SK-N-MC (cell line): ENCODE results near the gene FOXS1.
"Not testable (repeated sequence)": the region's sequence is repeated elsewhere in the genome, so short reads cannot be mapped to it uniquely, and the experiment has no call there.

Experiments
- DNase-seq: peaks from one replicate; pipeline ENCODE4 v3.0.0-alpha.2; 2011; ENCODE audit warnings: low read depth, low spot score
- H3K27ac ChIP-seq: fragments of 200-600 bp; sonication (generic); 2 replicates; pipeline ENCODE4 v1.5.1; 2016; ENCODE audit warnings: mixed run types
- H3K36me3 ChIP-seq: fragments of 200-600 bp; sonication (generic); 2 replicates; pipeline ENCODE4 v1.6.1; 2017; ENCODE audit warnings: antibody characterized with exemption, low read length, mixed read lengths; ENCODE audit not compliant: insufficient read depth
- H3K4me3 ChIP-seq: fragments of 200-600 bp; sonication (generic); 2 replicates; pipeline ENCODE4 v1.5.1; 2016
- H3K9ac ChIP-seq: fragments of 200-600 bp; sonication (generic); 2 replicates; pipeline ENCODE4 v1.8.0; 2017; ENCODE audit warnings: mixed run types, mixed read lengths; ENCODE audit not compliant: insufficient read length
- H3K9me3 ChIP-seq: fragments of 200-600 bp; sonication (generic); 2 replicates; pipeline ENCODE4 v1.6.1; 2017; ENCODE audit warnings: low read depth, mild to moderate bottlenecking, antibody characterized with exemption, low read length, moderate library complexity, mixed read lengths
- EZH2 ChIP-seq: fragments of 200-600 bp; sonication (generic); IDR thresholded peaks from one replicate; pipeline ENCODE4 v1.6.1; 2017; ENCODE audit warnings: antibody characterized with exemption
- FOXP2 ChIP-seq: optimal IDR thresholded peaks from 2 replicates; pipeline ENCODE3; 2011; ENCODE audit warnings: mild to moderate bottlenecking, moderate library complexity; ENCODE audit not compliant: insufficient read depth; ENCODE audit errors: extremely low read length, control extremely low read depth
- POLR2AphosphoS5 ChIP-seq: IDR thresholded peaks from 2 replicates; pipeline ENCODE4 v1.6.1; 2012; ENCODE audit warnings: mild to moderate bottlenecking, low read depth, low read length, borderline replicate concordance

Gene FOXS1

GRCh38 chr20:31816221-31816620 is 29.2 kb downstream of the FOXS1 start:
- Histone ChIP-seq H3K9ac (no peak overlapping the region), H3K4me3 (no peak overlapping the region)
- TF ChIP-seq FOXP2 (no peak), POLR2AphosphoS5 (no peak), EZH2 (no peak)

GRCh38 chr20:31815408-31816188 is 29.8 kb downstream of the FOXS1 start:
- H3K36me3 ChIP-seq = no peaks in the 10 kb centered on the region
- H3K9ac ChIP-seq = no peak overlapping the region
- no peak overlapping the region for H3K27ac ChIP-seq
- no peak overlapping the region for H3K4me3 ChIP-seq
- TF ChIP-seq POLR2AphosphoS5 (no peak), FOXP2 (no peak)
- DNase-seq = no peak
- H3K9me3 ChIP-seq = no peaks in the 10 kb centered on the region

More at GRCh38 chr20:31816221-31816620, 29.2 kb downstream of the FOXS1 start:
- Histone ChIP-seq H3K36me3 (no peaks in the 10 kb centered on the region), H3K9me3 (no peaks in the 10 kb centered on the region), H3K27ac (no peak overlapping the region)
- no peak for DNase-seq

DNA sequence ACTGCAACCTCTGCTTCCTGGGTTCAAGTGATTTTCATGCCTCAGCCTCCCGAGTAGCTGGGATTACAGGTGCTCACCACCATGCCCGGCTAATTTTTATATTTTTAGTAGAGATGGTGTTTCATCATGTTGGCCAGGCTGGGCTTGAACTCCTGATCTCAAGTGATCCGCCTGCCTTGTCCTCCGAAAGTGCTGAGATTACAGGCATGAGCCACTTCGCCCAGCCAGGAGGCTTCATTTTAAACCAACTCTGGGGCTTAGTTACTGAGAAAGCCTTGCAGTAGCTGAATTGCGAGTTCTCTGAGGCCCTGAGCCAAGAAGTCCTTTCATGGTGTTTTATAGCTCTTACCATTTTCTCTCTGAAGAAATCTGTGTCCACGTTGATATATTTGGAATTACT is 31.3 kb downstream of the FOXS1 start:
- H3K27ac ChIP-seq, DNase-seq, H3K9me3 ChIP-seq, H3K4me3 ChIP-seq, H3K9ac ChIP-seq, H3K36me3 ChIP-seq: not testable (repeated sequence)

GRCh38 chr20:31813611-31814010 is 31.8 kb downstream of the FOXS1 start:
- no peak for TF ChIP-seq POLR2AphosphoS5
- TF ChIP-seq FOXP2 = no peak
- no peak for TF ChIP-seq EZH2

GRCh38 chr20:31811796-31812728 is 33.3 kb downstream of the FOXS1 start:
- no peak overlapping the region for H3K27ac ChIP-seq
- H3K9me3 ChIP-seq = no peaks in the 10 kb centered on the region
- H3K9ac ChIP-seq = no peak overlapping the region
- H3K4me3 ChIP-seq = no peak overlapping the region
- DNase-seq = no peak
- peaks cover 7% of the 10 kb centered on the region for H3K36me3 ChIP-seq
- TF ChIP-seq EZH2 = no peak
- no peak for TF ChIP-seq POLR2AphosphoS5
- no peak for TF ChIP-seq FOXP2

More at GRCh38 chr20:31813611-31814010, 31.8 kb downstream of the FOXS1 start:
- Histone ChIP-seq H3K27ac (no peak overlapping the region), H3K36me3 (peaks cover under 1% of the 10 kb centered on the region; the same call in 1 of the 2 replicates), H3K4me3 (no peak overlapping the region), H3K9me3 (no peaks in the 10 kb centered on the region), H3K9ac (no peak overlapping the region)
- DNase-seq = no peak

- H3K9ac ChIP-seq = no peak overlapping the region
- no peak overlapping the region for H3K27ac ChIP-seq
- no peaks in the 10 kb centered on the region for H3K9me3 ChIP-seq
- TF ChIP-seq POLR2AphosphoS5 (no peak), EZH2 (no peak), FOXP2 (no peak)
- peaks cover 16% of the 10 kb centered on the region for H3K36me3 ChIP-seq
- no peak overlapping the region for H3K4me3 ChIP-seq
- no peak for DNase-seq
Measured at GRCh38 chr20:31811198-31811597, 34.2 kb downstream of the FOXS1 start.

DNA sequence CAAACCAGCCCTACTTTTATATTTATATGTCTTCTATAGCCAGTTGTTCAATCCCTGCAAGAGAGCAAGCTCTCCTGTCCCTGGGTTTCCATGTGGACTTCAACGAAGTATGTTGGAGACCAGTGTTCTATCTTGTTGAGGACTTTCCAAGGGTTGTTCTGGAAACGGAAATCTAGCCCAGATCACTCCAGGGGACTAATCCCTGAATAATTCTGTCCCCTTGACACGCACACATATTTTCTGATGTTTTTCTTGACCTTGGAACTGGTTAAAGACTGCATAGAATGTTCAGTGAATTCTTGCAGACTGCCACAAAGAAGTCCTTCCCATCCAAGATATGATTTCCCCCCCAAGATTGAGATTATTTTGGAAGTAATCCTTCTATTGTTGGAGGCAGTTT is 35.7 kb downstream of the FOXS1 start:
- no peak for TF ChIP-seq POLR2AphosphoS5
- no peak for TF ChIP-seq EZH2
- TF ChIP-seq FOXP2 = no peak
- H3K9ac ChIP-seq = no peak overlapping the region
- peaks cover 20% of the 10 kb centered on the region for H3K36me3 ChIP-seq
- H3K4me3 ChIP-seq = no peak overlapping the region
- H3K27ac ChIP-seq = no peak overlapping the region
- no peaks in the 10 kb centered on the region for H3K9me3 ChIP-seq
- DNase-seq = no peak

DNA sequence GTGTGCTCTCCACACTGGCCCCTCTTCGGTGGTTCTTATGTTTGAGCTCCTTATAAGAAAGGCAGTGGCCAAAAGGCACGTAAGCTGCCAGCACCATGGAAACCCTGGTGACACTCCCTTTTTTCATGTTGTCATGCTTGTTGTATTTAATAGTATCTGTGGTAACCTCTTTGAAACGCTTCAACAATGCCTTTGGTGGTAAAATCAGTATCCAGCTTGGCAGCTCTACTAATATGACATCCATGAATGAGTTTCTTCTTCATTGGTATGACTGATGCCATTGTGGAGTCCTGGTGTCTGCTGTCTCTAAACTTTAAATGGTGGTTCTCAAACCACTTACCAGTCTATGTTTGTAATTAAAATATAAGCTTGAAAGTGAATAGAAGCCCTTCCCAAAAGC is 36.9 kb downstream of the FOXS1 start:
- H3K27ac ChIP-seq = no peak overlapping the region
- TF ChIP-seq FOXP2 = no peak
- TF ChIP-seq EZH2 = no peak
- no peak for TF ChIP-seq POLR2AphosphoS5
- H3K4me3 ChIP-seq = no peak overlapping the region
- no peak for DNase-seq
- H3K9ac ChIP-seq = no peak overlapping the region
- no peaks in the 10 kb centered on the region for H3K9me3 ChIP-seq
- H3K36me3 ChIP-seq = peaks cover 30% of the 10 kb centered on the region
